Effector CD4-positive, alpha-beta T cell (primary cell): ENCODE data around the gene SMIM32.

Experiments used
- DNase-seq: peaks from one replicate; pipeline ENCODE4 v3.0.0-alpha.2; 2020

Gene SMIM32

DNA sequence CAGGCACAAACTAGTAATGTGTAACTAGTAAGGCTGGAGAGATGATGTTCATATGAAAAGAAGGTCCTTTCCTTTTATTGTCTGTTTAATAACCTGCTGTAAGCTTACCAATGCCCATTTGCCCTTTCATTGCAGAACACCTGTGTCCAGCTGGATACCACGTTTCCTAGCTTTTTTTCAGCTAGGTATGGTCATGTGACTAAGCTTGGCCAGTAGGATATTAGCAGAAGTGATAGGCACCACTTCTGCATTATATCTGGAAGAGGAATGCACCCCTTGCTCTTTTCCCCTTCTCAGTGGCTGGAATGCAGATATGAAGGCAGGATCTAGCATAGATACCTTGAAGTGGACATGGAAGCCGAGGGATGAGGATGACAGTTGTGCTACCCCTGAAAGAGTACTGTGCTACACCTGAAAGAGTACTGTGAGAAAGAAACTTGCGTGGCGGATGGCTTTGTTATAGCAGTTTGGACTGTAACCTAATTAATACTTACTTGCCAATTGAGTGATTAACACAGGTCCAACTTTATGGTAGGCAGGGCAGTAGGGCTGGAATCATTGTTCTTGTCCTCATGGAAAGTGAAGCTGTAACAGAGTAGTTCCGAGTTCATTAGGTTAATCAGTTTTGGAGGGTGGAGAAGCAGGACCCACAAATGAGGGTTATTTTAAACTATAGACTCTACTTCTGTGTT, 6.8 kb downstream of the SMIM32 start:
- no peak for DNase-seq

DNA sequence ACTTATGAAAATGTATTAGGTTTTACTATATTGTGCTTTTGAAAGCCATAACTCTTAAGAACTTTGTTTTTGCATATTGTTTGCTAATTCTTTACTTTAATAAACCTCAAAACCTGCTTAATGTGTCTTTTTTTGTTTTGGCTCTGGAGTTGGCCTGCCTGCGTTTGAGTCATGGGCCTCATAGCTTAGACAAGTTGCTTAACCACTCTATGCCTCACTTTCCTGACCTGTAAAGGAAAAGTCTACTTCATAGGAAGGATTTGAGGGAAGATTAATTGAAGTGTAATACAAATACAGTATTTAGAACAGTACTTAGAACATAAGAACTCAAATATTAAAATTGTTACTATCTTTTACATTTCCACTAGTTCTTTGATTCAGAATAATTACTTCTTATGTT, 10.3 kb downstream of the SMIM32 start:
- no peak for DNase-seq

- DNase-seq = no peak
These were observed 18.8 kb downstream of the SMIM32 start for GRCh38 chr5:136174021-136174659.

- DNase-seq = no peak
These were observed 23.7 kb downstream of the SMIM32 start for GRCh38 chr5:136169218-136169617.

DNA sequence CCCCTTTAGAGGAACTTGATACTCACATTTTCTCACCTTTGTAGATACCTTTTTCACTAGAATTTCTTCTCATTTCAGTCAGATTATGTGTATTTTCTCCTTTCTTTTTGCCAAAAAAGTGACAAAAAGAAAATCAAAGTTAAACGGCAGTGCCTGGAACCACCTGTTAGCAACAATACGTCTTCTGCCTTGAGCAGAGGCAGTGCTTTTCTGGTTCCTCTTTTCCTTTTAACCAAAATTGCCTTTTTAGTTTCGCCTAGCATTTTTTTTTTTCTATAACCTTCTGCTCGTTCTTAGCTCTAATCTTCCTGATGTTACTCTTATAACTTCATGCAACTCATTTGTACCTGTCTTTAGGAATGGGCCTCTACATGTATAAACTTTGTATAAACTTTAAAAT, 26.1 kb downstream of the SMIM32 start:
- DNase-seq = no peak

GRCh38 chr5:136164226-136164625, 28.7 kb downstream of the SMIM32 start:
- DNase-seq = no peak

- DNase-seq = no peak
These were observed 31.0 kb downstream of the SMIM32 start for GRCh38 chr5:136162008-136162407.

GRCh38 chr5:136159457-136159856, 33.5 kb downstream of the SMIM32 start:
- no peak for DNase-seq

DNA sequence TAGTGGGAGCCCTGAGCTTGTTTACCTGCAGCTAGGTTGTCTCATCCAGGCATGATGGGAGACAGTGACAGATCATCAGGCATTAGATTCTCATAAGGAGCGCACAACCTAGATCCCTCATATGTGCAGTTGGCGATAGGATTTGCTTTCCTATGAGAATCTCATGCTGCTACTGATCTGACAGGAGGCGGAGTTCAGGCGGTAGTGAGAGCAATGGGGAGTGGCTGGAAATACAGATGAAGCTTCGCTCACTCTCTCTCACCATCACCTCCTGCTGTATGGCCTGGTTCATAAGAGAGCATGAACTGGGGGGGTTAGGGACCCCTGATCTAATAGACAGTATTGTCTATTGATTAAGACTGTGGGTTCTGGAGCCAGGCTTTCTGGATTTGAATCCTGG, 35.4 kb downstream of the SMIM32 start:
- no peak for DNase-seq

DNA sequence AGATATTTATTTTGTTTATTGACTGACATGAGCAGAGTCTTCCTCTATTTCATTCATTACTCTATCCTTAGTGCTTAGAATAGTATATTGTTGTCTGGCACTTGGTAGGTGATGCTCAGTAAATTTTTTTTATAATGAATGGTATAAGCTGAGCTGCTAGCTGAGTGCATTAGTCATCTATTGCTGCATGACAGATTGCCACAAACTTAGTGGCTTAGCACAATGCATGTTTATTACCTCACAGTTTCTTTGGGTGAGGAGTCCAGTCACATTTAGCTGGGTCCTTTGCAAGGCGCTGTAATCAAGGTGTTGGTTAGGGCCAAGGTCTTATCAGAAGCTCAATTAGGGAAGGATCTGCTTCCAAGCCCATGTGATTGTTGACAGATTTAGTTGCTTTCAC, 37.2 kb downstream of the SMIM32 start:
- DNase-seq = no peak

GRCh38 chr5:136155078-136155477, 37.9 kb downstream of the SMIM32 start:
- no peak for DNase-seq

DNA sequence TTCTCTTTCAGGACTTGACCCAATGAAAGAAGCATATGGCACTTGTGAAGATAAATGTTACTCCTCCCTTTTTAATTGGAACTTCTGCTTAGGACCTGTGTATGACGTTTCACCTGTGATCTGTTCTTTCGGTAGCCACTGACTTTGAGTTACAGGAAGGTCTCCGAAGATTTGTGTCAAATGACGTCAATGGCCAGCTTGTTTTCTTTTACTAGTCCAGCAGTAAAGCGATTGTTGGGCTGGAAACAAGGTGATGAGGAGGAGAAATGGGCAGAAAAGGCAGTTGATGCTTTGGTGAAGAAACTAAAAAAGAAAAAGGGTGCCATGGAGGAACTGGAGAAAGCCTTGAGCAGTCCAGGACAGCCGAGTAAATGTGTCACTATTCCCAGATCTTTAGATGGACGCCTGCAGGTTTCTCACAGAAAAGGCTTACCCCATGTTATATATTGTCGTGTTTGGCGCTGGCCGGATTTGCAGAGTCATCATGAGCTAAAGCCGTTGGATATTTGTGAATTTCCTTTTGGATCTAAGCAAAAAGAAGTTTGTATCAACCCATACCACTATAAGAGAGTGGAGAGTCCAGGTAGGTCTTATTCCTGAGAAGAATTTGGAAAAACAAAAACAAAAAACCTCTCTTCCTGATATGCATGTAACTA, 39.3 kb downstream of the SMIM32 start:
- no peak for DNase-seq

DNA sequence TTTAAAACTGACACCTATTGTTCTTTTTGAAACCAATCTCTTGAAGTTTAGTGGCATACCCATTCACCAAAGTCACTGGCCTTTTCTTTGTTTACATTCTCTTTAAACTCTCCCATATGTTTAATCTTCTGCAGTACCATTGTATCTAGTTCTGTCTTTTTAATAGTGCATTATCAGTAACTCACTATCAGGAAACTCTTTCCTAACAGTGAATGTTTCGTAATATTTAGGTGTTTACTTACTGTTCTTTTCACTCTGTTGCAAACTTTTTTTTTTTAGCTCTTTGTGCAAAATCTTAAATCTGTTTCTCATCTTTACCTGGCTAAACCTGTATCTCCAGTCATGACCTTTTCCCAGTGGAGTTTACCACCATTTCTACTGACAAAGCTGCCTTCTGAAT, 43.1 kb downstream of the SMIM32 start:
- no peak for DNase-seq

GRCh38 chr5:136147632-136148031, 45.3 kb downstream of the SMIM32 start:
- DNase-seq = no peak

GRCh38 chr5:136146201-136146600, 46.8 kb downstream of the SMIM32 start:
- DNase-seq = no peak

- no peak for DNase-seq
These were observed 47.9 kb downstream of the SMIM32 start for GRCh38 chr5:136145030-136145429.

GRCh38 chr5:136143763-136144162, 49.2 kb downstream of the SMIM32 start:
- no peak for DNase-seq

GRCh38 chr5:136143312-136143711, 49.6 kb downstream of the SMIM32 start:
- no peak for DNase-seq

GRCh38 chr5:136141561-136141960, 51.4 kb downstream of the SMIM32 start:
- DNase-seq = no peak
